MM.1S (cell line): ENCODE data around the gene MPL.

ENCODE experiments used
- DNase-seq: peaks from one replicate; pipeline ENCODE4 v3.0.0-alpha.2; 2015
- H2AFZ ChIP-seq: fragments of 300-600 bp; sonication (generic); 2 replicates; pipeline ENCODE4 v1.6.0; 2016; ENCODE audit warnings: antibody characterized with exemption, low read length
- H3F3A ChIP-seq: fragments of 300-600 bp; sonication (generic); 2 replicates; pipeline ENCODE4 v1.6.1; 2016; ENCODE audit warnings: mild to moderate bottlenecking, antibody characterized with exemption, low read length, moderate library complexity, mixed read lengths; ENCODE audit not compliant: insufficient read depth
- H3K27ac ChIP-seq: fragments of 300-600 bp; sonication (generic); 2 replicates; pipeline ENCODE4 v1.5.1; 2016; ENCODE audit warnings: mild to moderate bottlenecking, low read length
- H3K27me3 ChIP-seq: fragments of 300-600 bp; sonication (generic); replicated peaks from 2 replicates; pipeline ENCODE4 v1.6.0; 2016; ENCODE audit warnings: low read length; ENCODE audit not compliant: insufficient read depth
- H3K36me3 ChIP-seq: fragments of 300-600 bp; sonication (generic); replicated peaks from 2 replicates; pipeline ENCODE4 v1.6.1; 2016; ENCODE audit warnings: mild to moderate bottlenecking, low read length, mixed read lengths; ENCODE audit not compliant: insufficient read depth
- H3K4me1 ChIP-seq: fragments of 300-600 bp; sonication (generic); 2 replicates; pipeline ENCODE4 v1.6.1; 2016; ENCODE audit warnings: low read length, mixed read lengths
- H3K4me2 ChIP-seq: fragments of 300-600 bp; sonication (generic); 2 replicates; pipeline ENCODE4 v1.6.0; 2016; ENCODE audit warnings: low read depth, low read length
- H3K4me3 ChIP-seq: fragments of 300-600 bp; sonication (generic); 2 replicates; pipeline ENCODE4 v1.5.1; 2016; ENCODE audit warnings: low read length, mixed read lengths
- H3K79me2 ChIP-seq: fragments of 300-600 bp; sonication (generic); 2 replicates; pipeline ENCODE4 v1.6.1; 2016; ENCODE audit warnings: mixed run types, low read length, mixed read lengths
- H3K9ac ChIP-seq: fragments of 300-600 bp; sonication (generic); 2 replicates; pipeline ENCODE4 v1.6.1; 2016; ENCODE audit warnings: low read length, mixed read lengths
- H3K9me2 ChIP-seq: fragments of 300-600 bp; sonication (generic); replicated peaks from 2 replicates; pipeline ENCODE4 v1.6.1; 2016; ENCODE audit warnings: mild to moderate bottlenecking, low read length, mixed read lengths; ENCODE audit not compliant: insufficient read depth
- H3K9me3 ChIP-seq: fragments of 300-600 bp; sonication (generic); replicated peaks from 2 replicates; pipeline ENCODE4 v1.6.1; 2016; ENCODE audit warnings: mild to moderate bottlenecking, low read length, mixed read lengths; ENCODE audit not compliant: insufficient read depth
- H4K20me1 ChIP-seq: fragments of 300-600 bp; sonication (generic); 2 replicates; pipeline ENCODE4 v1.6.1; 2016; ENCODE audit warnings: mild to moderate bottlenecking, low read length, moderate library complexity, mixed read lengths; ENCODE audit not compliant: insufficient read depth
- CTCF ChIP-seq: fragments of 300-600 bp; sonication (generic); IDR thresholded peaks from 2 replicates; pipeline ENCODE4 v1.5.1; 2016; ENCODE audit warnings: antibody characterized with exemption, low read length, mixed read lengths
- EZH2 ChIP-seq: fragments of 300-600 bp; sonication (generic); optimal IDR thresholded peaks from 2 replicates; pipeline ENCODE3; 2017; ENCODE audit warnings: low read depth, mild to moderate bottlenecking, antibody characterized with exemption, low read length, mixed read lengths
- EZH2phosphoT487 ChIP-seq: fragments of 300-600 bp; sonication (generic); IDR thresholded peaks from 2 replicates; pipeline ENCODE4 v1.6.1; 2018; ENCODE audit warnings: antibody characterized with exemption, low read length

The MPL gene

DNA sequence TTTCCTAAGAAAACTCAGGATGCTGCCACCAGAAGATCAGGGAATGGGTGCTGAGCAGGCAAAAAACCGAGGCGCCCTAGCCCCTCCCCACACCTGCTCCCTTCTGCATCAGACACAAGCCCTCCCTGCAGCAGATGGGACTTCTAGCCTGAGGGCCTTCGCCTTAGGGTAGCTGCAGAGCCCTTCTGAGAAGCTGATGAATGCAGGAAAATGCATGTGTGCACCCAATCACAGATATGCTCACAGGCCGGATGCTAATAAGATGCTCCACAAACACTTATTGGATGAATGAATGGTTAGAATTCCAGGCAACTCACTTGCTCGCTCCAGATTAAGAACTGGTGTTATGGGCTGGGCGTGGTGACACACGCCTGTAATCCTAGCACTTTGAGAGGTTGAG, 45.4 kb upstream of the MPL start:
- Histone ChIP-seq H2AFZ (no peak overlapping the region), H3K4me2 (no peak overlapping the region), H3K27ac (no peak overlapping the region), H3K79me2 (no peaks in the 10 kb centered on the region), H3K27me3 (no peaks in the 10 kb centered on the region), H3K4me3 (no peak overlapping the region), H3K36me3 (no peaks in the 10 kb centered on the region), H4K20me1 (no peaks in the 10 kb centered on the region), H3K9me3 (no peaks in the 10 kb centered on the region), H3K4me1 (no peaks in the 10 kb centered on the region), H3K9ac (no peak overlapping the region), H3K9me2 (no peaks in the 10 kb centered on the region), H3F3A (0 out of 2 replicates have a peak, but pooled peaks cover 3% of the 10 kb centered on the region)
- TF ChIP-seq EZH2 (no peak), EZH2phosphoT487 (no peak), CTCF (no peak)
- DNase-seq, result no peak

DNA sequence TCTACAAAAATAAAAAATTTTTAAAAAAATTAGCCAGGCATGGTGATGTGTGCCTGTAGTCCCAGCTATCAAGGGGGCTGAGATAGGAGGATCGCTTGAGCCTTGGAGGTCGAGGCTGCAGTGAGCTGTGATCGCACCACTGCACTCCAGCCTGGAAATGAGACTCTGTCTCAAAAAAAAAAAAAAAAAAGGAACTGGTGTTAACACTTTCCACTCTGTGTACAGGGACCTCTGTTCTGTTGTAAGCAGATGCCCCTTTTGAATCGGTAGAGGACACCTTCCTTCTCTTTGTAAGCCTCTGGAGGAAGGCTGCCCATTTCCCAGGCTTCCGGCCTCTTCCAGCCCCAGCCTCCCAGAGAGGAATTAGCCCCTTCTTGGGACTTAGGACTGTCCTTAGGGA, 44.9 kb upstream of the MPL start:
- Histone ChIP-seq H3K27ac (no peak overlapping the region), H3K36me3 (no peaks in the 10 kb centered on the region), H3K4me2 (no peak overlapping the region), H4K20me1 (no peaks in the 10 kb centered on the region), H3K9me3 (no peaks in the 10 kb centered on the region), H3K9ac (no peak overlapping the region), H3K4me3 (no peak overlapping the region), H3K4me1 (no peaks in the 10 kb centered on the region), H3K9me2 (no peaks in the 10 kb centered on the region), H3F3A (0 out of 2 replicates have a peak, but pooled peaks cover 3% of the 10 kb centered on the region), H3K79me2 (no peaks in the 10 kb centered on the region), H3K27me3 (no peaks in the 10 kb centered on the region), H2AFZ (no peak overlapping the region)
- DNase-seq, result no peak
- no peak for TF ChIP-seq CTCF
- TF ChIP-seq EZH2phosphoT487, result no peak
- no peak for TF ChIP-seq EZH2

- H3K79me2 ChIP-seq, result no peaks in the 10 kb centered on the region
- H4K20me1 ChIP-seq, result no peaks in the 10 kb centered on the region
- H3K4me3 ChIP-seq, result no peak overlapping the region
- no peak overlapping the region for H3K27ac ChIP-seq
- TF ChIP-seq EZH2 (no peak), CTCF (no peak), EZH2phosphoT487 (no peak)
- H3K36me3 ChIP-seq, result no peaks in the 10 kb centered on the region
- no peaks in the 10 kb centered on the region for H3K27me3 ChIP-seq
- no peak overlapping the region for H2AFZ ChIP-seq
- no peak overlapping the region for H3K9ac ChIP-seq
- H3K4me1 ChIP-seq, result no peaks in the 10 kb centered on the region
- H3K9me3 ChIP-seq, result no peaks in the 10 kb centered on the region
- H3K4me2 ChIP-seq, result no peak overlapping the region
- no peaks in the 10 kb centered on the region for H3K9me2 ChIP-seq
- 0 out of 2 replicates have a peak, but pooled peaks cover 3% of the 10 kb centered on the region for H3F3A ChIP-seq
- DNase-seq, result no peak
Measured at GRCh38 chr1:43293176-43293575, 44.4 kb upstream of the MPL start.
